GM18951 (cell line): Measurements from ENCODE around the gene SHISAL2B.
"Not testable (repeated sequence)": the region's sequence is repeated elsewhere in the genome, so short reads cannot be mapped to it uniquely, and the experiment has no call there.

Source experiments
- POLR2A ChIP-seq: IDR thresholded peaks from 4 replicates; pipeline ENCODE4 v1.6.1; 2011; ENCODE audit warnings: mild to moderate bottlenecking; ENCODE audit not compliant: insufficient read length, insufficient read depth; ENCODE audit errors: extremely low read depth
- in situ Hi-C: fragments of 300-500 bp; cut with MboI; formaldehyde crosslinking; loops from one replicate; pipeline ENCODE4 v1.12.0; 2022; ENCODE audit warnings: low sequenced_read_pairs, mixed read lengths, inconsistent platforms; ENCODE audit not compliant: unreplicated experiment

The SHISAL2B gene

GRCh38 chr5:64690417-64691151 is at the start of gene SHISAL2B:
Gene SHISAL2B, plus strand, starts transcription at chr5:64690503. Its CDS starts 121 bp downstream, at chr5:64690624.
- in situ Hi-C loops, result no loop called here
- no peak for TF ChIP-seq POLR2A

- in situ Hi-C loops, result loop anchor here (25.0 kb wide), 1 partner anchor 842 kb away; the partner anchor contains the start of gene ADAMTS6
- TF ChIP-seq POLR2A, result no peak
These were observed 45.5 kb upstream of the SHISAL2B start for GRCh38 chr5:64644831-64645230.

DNA sequence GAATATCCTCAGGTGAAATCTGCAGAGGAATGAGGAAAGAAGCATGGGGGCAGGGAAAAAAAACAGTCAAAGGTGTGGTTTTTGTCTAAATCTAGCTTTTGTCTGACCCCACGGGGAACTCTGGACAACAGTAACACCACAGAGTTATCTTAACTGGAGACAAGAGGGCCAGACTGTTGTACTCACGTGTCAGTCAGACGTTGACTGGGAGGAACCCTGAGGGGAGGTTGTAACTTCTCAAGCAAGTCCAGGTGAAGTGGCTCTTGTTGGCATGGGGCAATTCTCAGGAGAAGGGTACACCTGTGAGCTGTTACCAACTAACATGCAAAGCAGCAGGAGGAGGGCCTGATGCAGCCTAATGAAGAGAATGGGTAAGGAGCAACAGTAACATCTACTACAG is 44.1 kb upstream of the SHISAL2B start:
- in situ Hi-C loops, result loop anchor here (25.0 kb wide), 1 partner anchor 841 kb away; the partner anchor contains the start of gene ADAMTS6
- TF ChIP-seq POLR2A, result no peak

DNA sequence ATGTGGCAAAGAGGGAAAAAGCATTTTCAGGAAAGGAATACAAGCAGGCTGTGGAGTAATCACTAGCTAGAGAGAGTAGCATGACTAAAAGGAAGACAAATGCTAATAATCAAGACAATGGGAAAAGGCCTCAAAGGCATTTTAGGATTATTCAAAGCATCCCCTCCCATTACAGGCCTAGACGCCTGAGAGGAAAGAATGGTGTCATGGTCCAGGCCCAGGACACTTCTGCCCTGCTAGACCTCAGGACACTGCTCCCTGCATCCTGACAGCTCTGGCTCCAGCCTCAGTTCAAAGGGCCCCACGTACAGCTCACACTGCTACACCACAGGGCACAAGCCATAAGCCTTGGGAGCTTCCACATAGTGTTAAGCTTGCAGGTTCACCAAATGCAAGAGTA is 40.8 kb upstream of the SHISAL2B start:
- in situ Hi-C loops, result loop anchor here (25.0 kb wide), 1 partner anchor 838 kb away; the partner anchor contains the start of gene ADAMTS6
- TF ChIP-seq POLR2A, result no peak

GRCh38 chr5:64653766-64654560 is 36.3 kb upstream of the SHISAL2B start:
- in situ Hi-C loops, result no loop called here

GRCh38 chr5:64654561-64654938 is 35.8 kb upstream of the SHISAL2B start:
- TF ChIP-seq POLR2A, result no peak
- in situ Hi-C loops, result no loop called here

More at GRCh38 chr5:64653766-64654560, 36.3 kb upstream of the SHISAL2B start:
- TF ChIP-seq POLR2A, result no peak

- TF ChIP-seq POLR2A, result no peak
- in situ Hi-C loops, result no loop called here
These were observed 34.7 kb upstream of the SHISAL2B start for GRCh38 chr5:64655596-64655995.

GRCh38 chr5:64659289-64659688 is 31.0 kb upstream of the SHISAL2B start:
- in situ Hi-C loops, result no loop called here
- TF ChIP-seq POLR2A, result no peak

DNA sequence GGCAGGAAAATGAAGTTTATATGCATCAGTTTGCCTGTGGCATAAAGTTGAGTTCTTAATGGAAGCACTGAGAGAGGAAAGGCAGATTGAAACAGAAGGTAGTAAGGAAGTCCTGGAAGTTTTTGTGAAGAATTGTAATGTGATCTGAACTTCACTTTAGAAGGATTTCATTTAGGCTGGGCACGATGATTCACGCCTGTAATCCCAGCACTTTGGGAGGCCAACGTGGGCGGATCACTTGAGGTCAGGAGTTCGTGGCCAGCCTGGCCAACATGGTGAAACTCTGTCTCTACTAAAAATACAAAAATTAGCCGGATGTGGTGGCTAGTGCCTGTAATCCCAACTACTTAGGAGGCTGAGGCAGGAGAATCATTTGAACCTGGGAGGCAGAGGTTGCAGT is 27.1 kb upstream of the SHISAL2B start:
- in situ Hi-C loops, result not testable (repeated sequence)

DNA sequence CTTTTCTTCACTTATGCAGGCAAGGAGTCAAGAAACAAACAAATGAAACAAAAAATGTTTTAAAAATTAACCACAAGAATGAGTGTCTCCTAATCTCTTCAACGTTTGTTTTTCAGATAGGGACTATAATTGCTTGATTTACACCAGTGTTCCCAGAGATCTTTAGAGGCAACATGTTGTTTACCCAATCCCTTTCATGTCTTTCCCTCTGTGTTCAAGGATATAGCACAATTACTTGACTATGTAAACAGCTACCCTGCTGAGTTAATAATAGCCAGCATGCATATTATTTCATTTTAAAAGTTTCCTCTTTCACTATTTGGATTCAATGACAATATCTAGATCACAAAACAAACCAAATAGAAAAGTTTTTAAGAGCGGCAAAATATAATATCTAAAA is 25.1 kb upstream of the SHISAL2B start:
- in situ Hi-C loops, result no loop called here
- TF ChIP-seq POLR2A, result no peak

DNA sequence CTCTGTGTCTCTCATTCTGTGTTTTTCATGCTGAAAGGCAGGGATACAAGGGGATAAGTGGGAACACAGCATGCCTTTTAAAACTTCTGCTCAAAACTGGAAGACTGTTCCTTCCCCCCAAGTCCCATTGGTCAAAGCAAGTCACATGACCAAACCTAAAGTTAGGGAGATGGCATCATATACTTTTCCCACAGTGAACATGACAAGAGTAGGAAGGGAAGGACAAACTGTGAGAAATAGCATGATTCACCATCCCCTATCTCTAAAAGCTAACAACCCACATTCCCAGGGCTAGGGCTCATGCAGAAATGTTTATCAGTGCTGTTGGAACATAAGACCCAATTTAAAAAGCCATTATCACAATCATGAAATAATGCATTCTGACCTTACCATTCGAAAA is 24.2 kb upstream of the SHISAL2B start:
- in situ Hi-C loops, result no loop called here
- no peak for TF ChIP-seq POLR2A

- TF ChIP-seq POLR2A, result no peak
- in situ Hi-C loops, result no loop called here
These were observed 23.2 kb upstream of the SHISAL2B start for GRCh38 chr5:64667068-64667467.

DNA sequence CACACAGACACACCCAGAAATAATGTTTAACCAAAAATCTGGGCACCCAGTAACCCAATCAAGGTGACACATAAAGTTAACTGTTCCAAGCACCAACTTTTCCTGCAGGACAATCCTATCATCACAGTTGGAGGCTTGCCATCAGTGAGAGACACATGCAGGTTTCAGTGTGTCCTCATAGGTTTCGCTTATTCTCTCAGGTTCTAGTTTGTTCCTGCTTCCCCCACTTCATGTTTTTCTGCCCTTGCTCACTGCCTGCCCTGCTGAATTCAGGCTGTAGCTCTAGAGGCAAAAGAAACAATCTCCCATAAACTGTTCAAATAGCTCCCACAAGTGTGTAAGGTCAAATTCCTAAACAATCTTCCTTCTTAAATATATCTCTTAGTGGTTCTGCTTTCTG is 20.0 kb upstream of the SHISAL2B start:
- TF ChIP-seq POLR2A, result no peak
- in situ Hi-C loops, result no loop called here

DNA sequence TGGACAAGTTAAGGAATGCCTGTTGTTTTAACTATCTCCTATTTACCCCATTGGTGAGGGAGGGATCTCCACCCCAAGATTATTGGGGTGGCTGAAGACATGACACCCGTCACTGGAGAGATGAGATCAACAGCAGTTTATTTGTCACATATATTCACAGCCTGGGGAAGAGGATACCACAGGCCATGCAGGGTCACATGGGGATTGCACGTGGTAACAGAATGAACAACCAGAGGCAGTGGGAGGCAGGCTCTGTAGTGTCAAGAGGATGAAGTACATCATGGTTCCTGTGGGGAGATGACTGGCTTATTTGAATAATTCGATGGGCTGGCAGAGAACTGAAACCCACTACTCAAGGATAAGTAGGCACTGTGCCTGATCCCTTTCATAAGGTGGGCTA is 18.6 kb upstream of the SHISAL2B start:
- in situ Hi-C loops, result no loop called here
- TF ChIP-seq POLR2A, result no peak

- no peak for TF ChIP-seq POLR2A
- in situ Hi-C loops, result no loop called here
These were observed 11.9 kb upstream of the SHISAL2B start for GRCh38 chr5:64678374-64678773.
